Breast epithelium (tissue), 4 donors: Measurements from ENCODE around the gene BORCS8. TPM values are rescaled to one million over a fixed set of nuclear protein-coding genes. Genes with fewer than 3 reads are reported as not detected.

Experiments
- DNase-seq, 2 donors: peaks; one replicate each; pipeline ENCODE4 v3.0.0-alpha.2; 2019; ENCODE audit warnings: low spot score in 2 of 2
- H3K27ac ChIP-seq, 2 donors: fragments of 200-600 bp; sonication (generic) in 1 of 2; one replicate each; pipeline ENCODE4 v1.5.1; 2016 to 2019; ENCODE audit warnings: mild to moderate bottlenecking in 1 of 2
- H3K27me3 ChIP-seq, 2 donors: fragments of 200-600 bp; sonication (generic) in 1 of 2; one replicate each; pipeline versions ENCODE4 v1.5.1 to v1.6.0; 2017 to 2019; ENCODE audit warnings: control low read depth in 1 of 2, mild to moderate bottlenecking in 1 of 2
- H3K36me3 ChIP-seq: fragments of 200-600 bp; one replicate; pipeline ENCODE4 v1.5.1; 2019
- H3K4me1 ChIP-seq, 2 donors: fragments of 200-600 bp; sonication (generic); one replicate each; pipeline ENCODE4 v1.5.1; 2016 to 2019; ENCODE audit warnings: control low read depth in 1 of 2
- H3K4me3 ChIP-seq, 3 donors: fragments of 200-600 bp; sonication (generic); 1 replicate in 2 of 3; 2 replicates in 1 of 3; pipeline ENCODE4 v1.5.1; 2016 to 2019; ENCODE audit warnings: mild to moderate bottlenecking in 3 of 3, moderate library complexity in 2 of 3
- H3K9me3 ChIP-seq, 2 donors: fragments of 200-600 bp; sonication (generic) in 1 of 2; one replicate each; pipeline ENCODE4 v1.5.1; 2016 to 2019; ENCODE audit warnings: control low read depth in 1 of 2
- POLR2A ChIP-seq: fragments of 450-650 bp; IDR thresholded peaks from one replicate; pipeline ENCODE4 v1.6.1; 2016; ENCODE audit warnings: antibody characterized with exemption, mild to moderate bottlenecking, moderate library complexity
- POLR2AphosphoS5 ChIP-seq, 3 donors: sonication (generic); formaldehyde crosslinking; IDR thresholded peaks; one replicate each; pipeline ENCODE4 v1.6.1; 2017; ENCODE audit warnings: antibody characterized with exemption in 3 of 3
- intact Hi-C: fragments of 100-400 bp; cut with DNase I; formaldehyde crosslinking; loops from one replicate; pipeline ENCODE4 v1.15.1; 2023; ENCODE audit warnings: low total_unique reads
- total RNA-seq, 3 donors: library from RNA; depleted of rRNA; stranded (reverse); fragments of >200 nt; gene quantifications; one replicate each; pipeline ENCODE4 v1.1.0, GENCODE V29; 2016
- TF ChIP-seq, protein P1 (sequence below), 3 donors: fragments of 450-650 bp; IDR thresholded peaks; one replicate each; pipeline ENCODE4 v1.5.1; 2016 to 2017; ENCODE audit warnings: antibody characterized with exemption in 3 of 3, mild to moderate bottlenecking in 3 of 3, moderate library complexity in 3 of 3

BORCS8 gene
- total RNA-seq, 3 donors from 2014 or later, result 15.2 to 18.0 (median 16.7) TPM

DNA sequence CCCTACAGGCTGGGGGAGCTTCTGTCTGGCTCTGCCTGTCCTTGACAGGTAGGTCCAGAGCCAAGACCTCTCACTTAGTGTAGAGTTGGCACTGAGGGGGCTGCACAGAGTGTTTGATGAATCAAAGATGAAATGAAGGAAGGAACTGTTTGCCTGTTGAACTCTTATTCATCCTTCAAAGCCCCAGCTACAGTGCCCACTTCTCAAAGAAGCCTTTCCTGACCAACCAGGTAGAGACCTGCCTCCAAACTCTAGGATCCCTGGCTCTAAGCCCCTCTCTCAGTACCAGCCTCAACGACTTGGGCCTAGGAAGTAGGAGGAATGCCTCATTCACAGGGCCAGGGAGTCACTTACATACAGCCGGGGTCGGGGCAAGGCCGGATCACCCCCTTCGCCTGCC lies 44.6 kb downstream of the BORCS8 start:
- Histone ChIP-seq H3K27me3 (no peaks in the 10 kb centered on the region), H3K4me3 (no peak overlapping the region), H3K4me1 (no peaks in the 10 kb centered on the region), H3K27ac (no peak overlapping the region), H3K36me3 (no peaks in the 10 kb centered on the region), H3K9me3 (no peaks in the 10 kb centered on the region)
- no peak for TF ChIP-seq POLR2AphosphoS5 (IDR thresholded peaks at IDR 0.05)
- no peak for TF ChIP-seq POLR2A
- TF ChIP-seq, protein P1, sequence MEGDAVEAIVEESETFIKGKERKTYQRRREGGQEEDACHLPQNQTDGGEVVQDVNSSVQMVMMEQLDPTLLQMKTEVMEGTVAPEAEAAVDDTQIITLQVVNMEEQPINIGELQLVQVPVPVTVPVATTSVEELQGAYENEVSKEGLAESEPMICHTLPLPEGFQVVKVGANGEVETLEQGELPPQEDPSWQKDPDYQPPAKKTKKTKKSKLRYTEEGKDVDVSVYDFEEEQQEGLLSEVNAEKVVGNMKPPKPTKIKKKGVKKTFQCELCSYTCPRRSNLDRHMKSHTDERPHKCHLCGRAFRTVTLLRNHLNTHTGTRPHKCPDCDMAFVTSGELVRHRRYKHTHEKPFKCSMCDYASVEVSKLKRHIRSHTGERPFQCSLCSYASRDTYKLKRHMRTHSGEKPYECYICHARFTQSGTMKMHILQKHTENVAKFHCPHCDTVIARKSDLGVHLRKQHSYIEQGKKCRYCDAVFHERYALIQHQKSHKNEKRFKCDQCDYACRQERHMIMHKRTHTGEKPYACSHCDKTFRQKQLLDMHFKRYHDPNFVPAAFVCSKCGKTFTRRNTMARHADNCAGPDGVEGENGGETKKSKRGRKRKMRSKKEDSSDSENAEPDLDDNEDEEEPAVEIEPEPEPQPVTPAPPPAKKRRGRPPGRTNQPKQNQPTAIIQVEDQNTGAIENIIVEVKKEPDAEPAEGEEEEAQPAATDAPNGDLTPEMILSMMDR (IDR thresholded peaks at IDR 0.05), result no peak
- no peak for DNase-seq
- intact Hi-C loops, result no loop called here

DNA sequence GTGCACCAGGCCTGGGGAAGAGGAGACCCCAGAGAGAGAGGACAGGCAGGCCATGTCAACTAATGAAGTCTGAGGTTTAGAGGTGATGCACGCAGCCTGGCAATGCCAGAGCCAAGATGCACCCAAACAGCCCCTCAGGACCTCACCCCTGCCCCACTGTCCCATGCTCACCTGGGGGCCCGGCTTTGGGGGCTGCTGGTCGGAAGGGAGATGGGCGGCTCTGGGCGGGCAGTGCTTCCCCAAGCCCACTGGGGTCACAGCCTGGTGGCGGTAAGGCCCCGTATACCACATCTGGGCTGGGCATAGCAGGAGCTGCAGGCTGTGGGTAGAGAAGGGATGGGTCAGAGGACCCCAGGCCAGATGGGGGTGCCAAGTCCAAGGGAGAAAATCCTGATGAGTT lies 45.1 kb downstream of the BORCS8 start:
- DNase-seq, result no peak
- no peak for TF ChIP-seq POLR2A
- TF ChIP-seq POLR2AphosphoS5 (IDR thresholded peaks at IDR 0.05), result no peak
- TF ChIP-seq, protein P1 (IDR thresholded peaks at IDR 0.05), result no peak
- Histone ChIP-seq H3K9me3 (no peaks in the 10 kb centered on the region), H3K36me3 (no peaks in the 10 kb centered on the region), H3K27ac (no peak overlapping the region), H3K27me3 (no peaks in the 10 kb centered on the region), H3K4me1 (no peaks in the 10 kb centered on the region), H3K4me3 (no peak overlapping the region)
- intact Hi-C loops, result no loop called here

DNA sequence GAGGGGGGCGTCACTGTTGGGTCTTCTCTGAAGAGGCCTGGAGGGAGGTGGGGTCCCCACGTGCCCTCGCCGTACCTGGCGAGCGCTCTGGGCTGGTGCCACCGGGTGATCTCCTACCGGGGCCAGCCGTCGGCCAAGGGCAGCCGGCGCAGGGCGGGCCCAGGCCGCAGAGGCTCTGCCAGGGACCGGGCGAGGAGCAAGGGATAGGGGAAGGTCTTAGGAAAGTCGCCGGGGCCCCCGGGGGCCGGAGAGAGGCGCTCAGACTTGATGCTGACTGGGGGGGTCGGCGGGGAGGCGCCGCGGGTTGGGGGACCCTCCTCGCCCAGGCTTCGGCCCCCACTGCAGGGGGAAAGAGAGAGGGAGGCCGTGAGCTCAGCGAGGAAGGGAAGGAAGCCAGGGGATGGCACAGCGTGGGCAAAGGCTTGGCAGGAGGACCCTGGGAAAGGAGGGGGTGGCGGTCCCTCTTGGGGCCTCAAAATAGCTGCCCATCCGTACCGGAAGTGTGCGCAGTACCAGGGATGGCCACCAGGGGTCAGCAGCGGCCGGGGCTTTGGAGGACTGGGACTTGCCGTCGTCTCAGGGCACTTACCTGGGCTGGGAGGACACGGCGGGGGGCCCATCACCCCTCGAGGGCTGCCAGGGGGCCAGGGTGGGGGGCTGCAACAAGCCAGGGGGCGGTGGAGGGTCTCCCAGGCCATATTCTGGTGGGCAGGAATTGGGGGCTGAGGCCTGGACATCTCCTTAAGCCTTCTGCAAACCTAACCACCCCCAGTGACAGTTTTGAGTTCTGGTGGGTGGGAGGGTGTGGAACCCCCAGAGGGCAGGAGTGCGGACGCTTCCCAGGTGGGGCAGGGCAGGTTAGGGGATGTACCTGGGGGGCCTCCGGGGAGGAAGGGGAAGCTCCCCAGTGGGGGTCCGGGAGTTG lies 46.0 kb downstream of the BORCS8 start:
- intact Hi-C loops, result no loop called here
- TF ChIP-seq POLR2AphosphoS5 (IDR thresholded peaks at IDR 0.05) (peak in 1 of 3 donors; percentile 16), POLR2A (no peak)
- TF ChIP-seq, protein P1 (IDR thresholded peaks at IDR 0.05), result peak; percentile 89 to 99 (median 94)
- peak; percentile 75 to 83 for DNase-seq
- no peaks in the 10 kb centered on the region for H3K9me3 ChIP-seq
- H3K36me3 ChIP-seq, result no peaks in the 10 kb centered on the region
- H3K27me3 ChIP-seq, result no peaks in the 10 kb centered on the region
- H3K27ac ChIP-seq, result peak overlapping the region; percentile 3 to 41
- H3K4me3 ChIP-seq, result peak overlapping the region in 2 of 3 donors; percentile 39 to 53
- H3K4me1 ChIP-seq, result no peaks in the 10 kb centered on the region

DNA sequence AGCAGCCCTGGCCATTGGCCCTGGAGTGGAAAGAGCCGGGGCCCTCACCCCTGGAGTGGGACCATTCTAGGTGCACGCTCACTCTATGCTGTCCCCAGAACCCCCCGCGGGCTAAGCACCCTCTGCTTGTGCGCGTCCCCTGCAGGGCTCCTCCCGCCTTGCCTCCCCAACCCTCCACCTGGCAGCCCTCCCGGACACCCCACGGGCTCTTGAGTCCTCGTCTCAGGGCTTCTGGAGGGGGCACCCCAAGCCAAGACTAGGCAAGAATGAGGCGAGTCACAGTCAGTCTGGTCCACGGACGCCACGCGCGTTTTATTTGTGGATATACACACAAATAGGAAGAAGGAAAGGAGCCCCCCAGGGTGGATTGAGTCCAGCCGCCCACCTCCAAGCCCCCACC lies 46.7 kb downstream of the BORCS8 start:
- Histone ChIP-seq H3K4me3 (peak overlapping the region in 2 of 3 donors; percentile 39 to 53), H3K9me3 (no peaks in the 10 kb centered on the region), H3K27ac (peak overlapping the region in 1 of 2 donors; percentile 3), H3K4me1 (no peaks in the 10 kb centered on the region), H3K36me3 (no peaks in the 10 kb centered on the region), H3K27me3 (no peaks in the 10 kb centered on the region)
- intact Hi-C loops, result no loop called here
- no peak for DNase-seq
- TF ChIP-seq POLR2AphosphoS5 (IDR thresholded peaks at IDR 0.05) (no peak), POLR2A (no peak)
- TF ChIP-seq, protein P1 (IDR thresholded peaks at IDR 0.05), result no peak

DNA sequence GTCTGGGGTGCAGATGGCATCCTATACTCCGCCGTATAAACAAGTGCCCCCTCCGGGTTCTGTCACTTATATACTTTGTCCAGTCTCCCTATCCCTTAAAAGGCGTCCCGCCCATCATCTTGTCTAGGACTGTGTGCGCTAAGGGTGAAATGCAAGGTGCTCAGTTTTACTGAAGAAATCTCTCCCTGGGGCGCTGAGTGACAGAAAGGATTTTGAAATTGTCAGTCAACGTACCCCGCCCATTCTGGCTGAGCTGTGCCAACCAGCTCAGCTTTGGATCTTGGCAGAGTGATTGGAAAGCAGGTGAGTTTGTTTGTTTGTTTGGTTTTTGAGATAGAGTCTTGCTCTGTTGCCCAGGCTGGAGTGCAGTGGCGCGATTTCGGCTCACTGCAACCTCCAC lies 49.6 kb downstream of the BORCS8 start:
- no peak for TF ChIP-seq POLR2A
- TF ChIP-seq POLR2AphosphoS5 (IDR thresholded peaks at IDR 0.05), result no peak
- TF ChIP-seq, protein P1 (IDR thresholded peaks at IDR 0.05), result no peak
- no peak overlapping the region for H3K4me3 ChIP-seq
- intact Hi-C loops, result no loop called here
- no peaks in the 10 kb centered on the region for H3K9me3 ChIP-seq
- H3K27ac ChIP-seq, result no peak overlapping the region
- no peaks in the 10 kb centered on the region for H3K36me3 ChIP-seq
- DNase-seq, result no peak
- no peaks in the 10 kb centered on the region for H3K27me3 ChIP-seq
- no peaks in the 10 kb centered on the region for H3K4me1 ChIP-seq
